Myocyte (in vitro differentiated cells): ENCODE results near the gene NOL11. TPM values are rescaled to one million over a fixed set of nuclear protein-coding genes. Genes with fewer than 3 reads are reported as not detected.
"Not testable (repeated sequence)": the region's sequence is repeated elsewhere in the genome, so short reads cannot be mapped to it uniquely, and the experiment has no call there.

Source experiments
- DNase-seq: peaks from one replicate; pipeline ENCODE4 v3.0.0-alpha.2; 2012; ENCODE audit warnings: low read depth
- total RNA-seq: library from RNA; depleted of rRNA; stranded (reverse); fragments of >200 nt; gene quantifications from 2 replicates; pipeline ENCODE4 v1.2.3, GENCODE V29; 2014

Gene NOL11
- total RNA-seq, 1 donor from 2014 or later, result 54.4 TPM

GRCh38 chr17:67752160-67752559, 34.4 kb downstream of the NOL11 start:
- DNase-seq, result not testable (repeated sequence)

GRCh38 chr17:67753026-67753425, 35.3 kb downstream of the NOL11 start:
- no peak for DNase-seq

- DNase-seq, result no peak
These were observed 36.3 kb downstream of the NOL11 start for GRCh38 chr17:67754001-67754400.

DNA sequence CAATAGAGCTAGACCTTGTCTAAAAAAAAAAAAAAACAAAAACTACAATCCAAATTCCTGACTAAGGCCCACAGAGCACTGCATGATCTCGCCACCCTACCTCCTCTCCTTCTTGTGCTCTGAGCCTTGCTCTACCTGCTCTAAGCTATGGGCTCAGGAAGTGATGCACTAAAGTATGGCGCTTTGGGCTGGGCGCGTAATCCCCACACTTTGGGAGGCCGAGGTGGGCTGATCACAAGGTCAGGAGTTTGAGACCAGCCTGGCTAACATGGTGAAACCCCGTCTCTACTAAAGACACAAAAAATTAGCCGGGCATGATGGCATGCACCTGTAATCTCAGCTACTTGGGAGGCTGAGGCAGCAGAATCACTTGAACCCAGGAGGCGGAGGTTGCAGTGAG, 37.0 kb downstream of the NOL11 start:
- not testable (repeated sequence) for DNase-seq

DNA sequence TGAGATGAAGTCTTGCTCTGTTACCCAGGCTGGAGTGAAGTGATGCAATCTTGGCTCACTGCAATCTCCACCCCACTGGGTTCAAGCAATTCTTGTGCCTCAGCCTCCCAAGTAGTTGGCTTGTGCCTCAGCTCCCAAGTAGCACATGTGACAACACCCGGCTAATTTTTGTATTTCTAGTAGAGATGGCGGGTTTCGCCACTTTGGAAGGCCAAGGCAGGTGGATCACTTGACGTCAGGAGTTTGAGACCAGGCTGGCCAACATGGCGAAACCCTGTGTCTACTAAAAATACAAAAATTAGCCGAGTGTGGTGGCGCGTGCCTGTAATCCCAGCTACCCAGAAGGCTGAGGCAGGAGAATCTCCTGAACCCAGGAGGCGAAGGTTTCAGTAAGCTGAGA, 39.0 kb downstream of the NOL11 start:
- DNase-seq, result not testable (repeated sequence)

DNA sequence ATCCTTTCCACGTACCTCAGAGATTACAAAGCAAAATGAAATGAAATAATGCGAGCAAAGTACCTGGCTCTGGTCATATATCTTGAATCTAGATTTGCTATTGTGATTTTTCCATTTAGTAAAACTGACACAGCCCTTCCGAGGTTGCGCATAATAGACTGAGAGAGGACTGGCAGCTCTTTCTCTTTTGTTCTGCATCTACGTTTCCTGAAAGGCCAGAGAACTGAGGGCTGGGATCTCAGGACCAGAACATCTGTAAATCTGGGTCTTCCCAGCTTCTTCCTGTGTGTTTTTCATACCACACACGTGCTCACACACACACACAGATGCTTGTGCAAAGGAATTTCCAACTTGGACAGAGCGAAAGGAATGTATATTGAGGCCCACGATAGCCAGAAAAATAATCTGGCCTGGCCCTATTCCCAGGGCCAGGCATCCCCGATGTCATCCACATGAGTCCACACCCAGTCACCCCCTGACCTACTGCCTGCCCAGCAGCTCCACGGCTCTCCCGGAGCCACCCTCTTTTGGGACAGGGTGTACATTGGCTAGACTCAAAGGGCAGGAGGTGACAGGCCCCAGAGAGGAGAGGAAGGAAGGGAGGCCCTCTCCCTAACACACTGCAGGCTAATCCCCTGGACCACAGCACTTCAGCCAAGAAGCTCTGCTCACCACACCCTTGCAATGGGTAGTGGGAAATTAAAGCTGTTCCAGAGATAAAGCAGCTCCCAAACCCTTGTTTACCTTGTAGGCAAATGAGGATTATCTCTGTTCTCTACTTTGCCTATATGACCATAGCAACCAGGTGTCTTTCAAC, 41.8 kb downstream of the NOL11 start:
- DNase-seq, result peak; percentile 10

- no peak for DNase-seq
These were observed 47.9 kb downstream of the NOL11 start for GRCh38 chr17:67765623-67766022.

DNA sequence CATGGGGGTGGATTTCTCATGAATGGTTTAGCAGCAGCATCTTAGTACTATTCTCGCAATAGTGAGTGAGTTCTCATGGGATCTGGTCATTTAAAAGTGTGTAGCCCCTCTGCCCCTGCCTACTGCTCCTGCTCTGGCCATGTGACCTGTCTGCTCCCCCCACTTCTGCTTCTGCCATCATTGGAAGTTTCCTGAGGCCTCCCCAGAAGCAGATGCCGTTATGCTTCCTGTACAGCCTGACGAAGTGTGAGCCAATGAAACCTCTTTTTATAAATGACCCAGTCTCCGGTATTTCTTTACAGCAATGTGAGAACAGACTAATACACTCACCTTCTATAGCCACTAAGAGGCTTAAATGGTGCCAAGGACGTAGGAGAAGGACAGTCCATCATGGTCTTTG, 51.5 kb downstream of the NOL11 start:
- DNase-seq, result no peak

DNA sequence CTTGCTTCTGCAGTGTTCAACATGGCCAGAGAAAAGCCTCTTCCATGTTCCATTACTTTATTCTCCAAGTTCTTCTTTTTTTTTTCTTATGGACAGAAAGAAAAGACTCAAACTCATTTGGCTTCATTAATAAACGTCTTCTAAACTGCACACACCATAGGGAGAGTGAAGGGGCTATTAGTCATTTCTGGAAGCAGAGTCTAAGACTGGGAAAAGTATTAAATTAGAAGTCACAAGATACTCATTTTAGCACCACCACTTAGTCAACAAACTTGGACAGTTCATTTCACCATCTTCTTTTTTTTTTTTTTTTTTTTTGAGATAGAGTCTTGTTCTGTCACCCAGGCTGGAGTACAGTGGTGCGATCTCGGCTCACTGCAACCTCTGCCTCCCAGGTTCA, 52.8 kb downstream of the NOL11 start:
- DNase-seq, result no peak

- DNase-seq, result no peak
These were observed 54.9 kb downstream of the NOL11 start for GRCh38 chr17:67772679-67773078.

DNA sequence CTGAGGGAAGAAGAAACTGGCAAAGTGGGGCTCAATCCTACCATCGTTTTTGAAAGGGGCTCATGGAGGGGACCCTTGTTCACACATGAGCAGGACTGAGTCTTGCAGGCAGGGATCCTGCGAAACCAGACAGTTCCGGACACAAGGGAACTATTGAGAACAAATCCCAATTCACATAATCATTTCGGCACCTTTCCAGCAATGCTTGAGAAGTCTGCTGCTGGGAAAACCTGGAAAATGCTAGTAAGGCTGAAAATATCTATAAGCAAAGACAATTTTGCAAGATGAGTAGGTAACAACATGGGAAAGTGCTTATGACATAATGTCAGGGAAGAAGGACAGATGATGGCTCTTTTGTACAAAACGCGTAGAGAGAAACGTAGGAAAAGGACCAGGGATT, 55.5 kb downstream of the NOL11 start:
- no peak for DNase-seq

- DNase-seq, result no peak
These were observed 61.4 kb downstream of the NOL11 start for GRCh38 chr17:67779098-67779672.

DNA sequence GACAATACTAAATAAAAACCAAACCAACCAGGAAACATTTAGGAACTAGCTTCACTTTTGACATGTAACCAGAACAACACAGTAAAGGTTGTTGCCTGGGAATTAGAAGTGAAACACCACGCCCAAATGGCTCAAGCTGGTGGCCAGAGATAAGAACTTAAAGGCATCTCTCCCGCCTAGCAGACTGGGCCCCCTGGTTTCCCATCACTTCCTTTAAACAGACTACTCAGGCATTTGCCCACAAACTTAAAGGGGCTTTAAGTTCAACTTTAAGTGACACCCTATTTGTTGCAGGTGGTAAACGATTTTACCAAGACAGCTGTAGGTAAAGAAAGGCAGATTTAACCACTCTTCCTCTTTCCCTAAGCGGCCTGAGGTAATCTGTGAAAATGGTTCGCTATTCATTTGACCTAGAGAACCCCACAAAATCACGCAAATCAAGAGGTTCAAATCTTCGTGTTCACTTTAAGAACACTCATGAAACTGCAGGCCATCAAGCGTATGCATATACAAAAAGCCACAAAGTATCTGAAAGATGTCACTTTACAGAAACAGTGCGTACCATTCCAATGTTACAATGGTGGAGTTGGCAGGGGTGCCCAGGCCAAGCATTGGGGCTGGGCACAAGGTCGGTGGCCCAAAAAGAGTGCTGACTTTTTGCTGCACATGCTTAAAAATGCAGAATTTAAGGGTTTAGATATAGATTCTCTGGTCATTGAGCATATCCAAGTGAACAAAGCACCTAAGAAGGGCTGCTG, 66.8 kb downstream of the NOL11 start:
- DNase-seq, result no peak

- DNase-seq, result no peak
These were observed 67.4 kb downstream of the NOL11 start for GRCh38 chr17:67785122-67785477.

GRCh38 chr17:67785504-67785903, 67.8 kb downstream of the NOL11 start:
- DNase-seq, result no peak

Other genes starting within 250 kb of the NOL11 start
- gene BPTF, start 107.6 kb downstream of the NOL11 start, total RNA-seq, result 27.6 and 40.8 TPM in 2 replicates